DND-41 (cell line): ENCODE measurements around the gene WFIKKN1.

Experiments
- ATAC-seq: fragments of 200-7000 bp; cut with Tn5 transposase; 3 replicates; pipeline ENCODE4 v1.9.1; 2021; ENCODE audit warnings: low read depth; ENCODE audit not compliant: insufficient read depth
- DNase-seq: peaks from one replicate; pipeline ENCODE4 v3.0.0-alpha.2; 2020
- H2AFZ ChIP-seq: 2 replicates; pipeline ENCODE4 v1.6.0; 2012; ENCODE audit warnings: low read depth, low read length
- H3K27ac ChIP-seq: 2 replicates; pipeline ENCODE4 v1.5.1; 2012; ENCODE audit warnings: low read length, inconsistent platforms
- H3K27me3 ChIP-seq: fragments of 200-600 bp; sonication (generic); 2 replicates; pipeline ENCODE4 v1.6.0; 2012; ENCODE audit warnings: low read length, mild to moderate bottlenecking, inconsistent platforms; ENCODE audit not compliant: insufficient read depth, poor library complexity
- H3K36me3 ChIP-seq: 2 replicates; pipeline ENCODE4 v1.5.1; 2012; ENCODE audit warnings: low read length, inconsistent platforms; ENCODE audit not compliant: insufficient read depth
- H3K4me1 ChIP-seq: 2 replicates; pipeline ENCODE4 v1.5.1; 2012; ENCODE audit warnings: mild to moderate bottlenecking, low read length; ENCODE audit not compliant: insufficient read depth
- H3K4me2 ChIP-seq: 2 replicates; pipeline ENCODE4 v1.6.0; 2012; ENCODE audit warnings: mild to moderate bottlenecking, moderate library complexity, low read length, inconsistent platforms; ENCODE audit not compliant: insufficient read depth
- H3K4me3 ChIP-seq, 2 experiments: fragments of 200-600 bp in 1 of 2; shearing (Covaris generic) in 1 of 2; 2 replicates each; pipeline ENCODE4 v1.5.1; 2012 to 2016; ENCODE audit warnings: inconsistent platforms in 2 of 2, low read length in 2 of 2, mild to moderate bottlenecking in 2 of 2, low read depth in 1 of 2, moderate library complexity in 1 of 2
- H3K79me2 ChIP-seq: 2 replicates; pipeline ENCODE4 v1.6.0; 2012; ENCODE audit warnings: low read length, inconsistent platforms; ENCODE audit not compliant: insufficient read depth
- H3K9ac ChIP-seq: 2 replicates; pipeline ENCODE4 v1.6.0; 2012; ENCODE audit warnings: low read depth, mild to moderate bottlenecking, inconsistent platforms, low read length, moderate library complexity
- H3K9me3 ChIP-seq: 2 replicates; pipeline ENCODE4 v1.5.1; 2012; ENCODE audit warnings: low read length, moderate library complexity, mild to moderate bottlenecking, inconsistent platforms; ENCODE audit not compliant: insufficient read depth, severe bottlenecking
- H4K20me1 ChIP-seq: 2 replicates; pipeline ENCODE4 v1.6.0; 2012; ENCODE audit warnings: low read length; ENCODE audit not compliant: insufficient read depth
- EZH2 ChIP-seq: IDR thresholded peaks from 3 replicates; pipeline ENCODE4 v1.6.1; 2012; ENCODE audit warnings: borderline replicate concordance, low read depth, mild to moderate bottlenecking, moderate library complexity, low read length, inconsistent platforms; ENCODE audit not compliant: severe bottlenecking
- TF ChIP-seq, protein P1 (sequence below): IDR thresholded peaks from 2 replicates; pipeline ENCODE4 v1.5.1; 2012; ENCODE audit warnings: borderline replicate concordance, low read length, moderate library complexity, mild to moderate bottlenecking; ENCODE audit not compliant: poor library complexity, severe bottlenecking; ENCODE audit errors: extremely low read depth

Gene WFIKKN1

DNA sequence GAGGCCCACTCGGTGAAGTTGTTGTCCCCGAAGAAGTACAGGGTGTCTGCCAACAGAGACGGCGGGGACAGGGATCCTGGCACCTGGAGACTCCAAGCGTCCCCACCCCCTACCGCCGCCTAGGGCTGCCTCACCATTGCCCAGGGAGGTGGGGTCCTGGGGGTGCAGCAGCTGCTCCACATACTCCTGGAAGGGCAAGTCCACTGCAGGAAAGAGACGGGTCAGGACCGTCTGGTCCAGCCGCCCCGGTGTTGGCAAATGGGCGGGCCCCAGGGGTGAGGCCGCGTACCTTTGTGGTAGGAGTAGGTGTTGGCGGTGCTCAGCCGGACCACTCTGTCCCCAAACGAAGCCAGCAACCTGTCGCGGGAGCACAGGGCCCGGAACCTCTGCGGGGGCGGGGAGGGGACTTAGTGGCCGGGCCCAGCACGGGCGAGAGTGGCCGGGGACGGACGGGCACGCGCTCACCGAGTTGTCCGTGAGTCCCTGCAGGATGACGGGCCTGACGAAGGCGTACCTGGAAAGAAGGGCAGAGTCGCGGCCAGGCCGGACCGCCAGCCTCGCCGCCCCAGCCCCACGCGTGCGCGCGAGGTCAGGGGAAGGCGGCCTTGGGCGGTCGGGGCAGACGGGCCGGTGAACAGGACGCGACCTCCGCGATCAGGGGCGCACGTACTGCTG lies 52.7 kb downstream of the WFIKKN1 start:
- Histone ChIP-seq H3K9me3 (no peaks in the 10 kb centered on the region), H3K27me3 (no peaks in the 10 kb centered on the region), H3K27ac (peak overlapping the region; percentile 77), H2AFZ (peak overlapping the region; percentile 70), H3K36me3 (peaks cover 69% of the 10 kb centered on the region), H3K4me2 (peak overlapping the region; percentile 99), H3K4me1 (peaks cover 77% of the 10 kb centered on the region), H3K79me2 (peaks cover 42% of the 10 kb centered on the region), H4K20me1 (peaks cover 51% of the 10 kb centered on the region), H3K4me3 (peak overlapping the region; percentile 61 to 98; a peak in 3 of 4 replicates), H3K9ac (peak overlapping the region; percentile 85)
- DNase-seq (no peak), ATAC-seq (no peak)
- TF ChIP-seq, protein P1, sequence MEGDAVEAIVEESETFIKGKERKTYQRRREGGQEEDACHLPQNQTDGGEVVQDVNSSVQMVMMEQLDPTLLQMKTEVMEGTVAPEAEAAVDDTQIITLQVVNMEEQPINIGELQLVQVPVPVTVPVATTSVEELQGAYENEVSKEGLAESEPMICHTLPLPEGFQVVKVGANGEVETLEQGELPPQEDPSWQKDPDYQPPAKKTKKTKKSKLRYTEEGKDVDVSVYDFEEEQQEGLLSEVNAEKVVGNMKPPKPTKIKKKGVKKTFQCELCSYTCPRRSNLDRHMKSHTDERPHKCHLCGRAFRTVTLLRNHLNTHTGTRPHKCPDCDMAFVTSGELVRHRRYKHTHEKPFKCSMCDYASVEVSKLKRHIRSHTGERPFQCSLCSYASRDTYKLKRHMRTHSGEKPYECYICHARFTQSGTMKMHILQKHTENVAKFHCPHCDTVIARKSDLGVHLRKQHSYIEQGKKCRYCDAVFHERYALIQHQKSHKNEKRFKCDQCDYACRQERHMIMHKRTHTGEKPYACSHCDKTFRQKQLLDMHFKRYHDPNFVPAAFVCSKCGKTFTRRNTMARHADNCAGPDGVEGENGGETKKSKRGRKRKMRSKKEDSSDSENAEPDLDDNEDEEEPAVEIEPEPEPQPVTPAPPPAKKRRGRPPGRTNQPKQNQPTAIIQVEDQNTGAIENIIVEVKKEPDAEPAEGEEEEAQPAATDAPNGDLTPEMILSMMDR: no peak
- TF ChIP-seq EZH2: no peak
